NCI-H226 (cell line): ENCODE results near the gene FLYWCH1.
A peak's percentile ranks its signal among the peaks of the same experiment; 100 is the strongest.

Source experiments
- DNase-seq: peaks from one replicate; pipeline ENCODE4 v3.0.0-alpha.2; 2015

The FLYWCH1 gene

GRCh38 chr16:2911638-2912329 lies at the start of gene FLYWCH1:
Gene FLYWCH1 (plus strand): TSS chr16:2911931. CDS start chr16:2929686, 17,755 bp downstream.
- DNase-seq: peak; percentile 93

GRCh38 chr16:2865651-2866050 lies 46.1 kb upstream of the FLYWCH1 start:
- DNase-seq: no peak

- DNase-seq: no peak
Observed at GRCh38 chr16:2866431-2866830, 45.3 kb upstream of the FLYWCH1 start.

- peak; percentile 77 for DNase-seq
Observed at GRCh38 chr16:2867661-2867986, 44.1 kb upstream of the FLYWCH1 start.

- DNase-seq: peak; percentile 85
Observed at GRCh38 chr16:2867987-2868789, 43.5 kb upstream of the FLYWCH1 start.

- DNase-seq: no peak
Observed at GRCh38 chr16:2871926-2872325, 39.8 kb upstream of the FLYWCH1 start.

- DNase-seq: no peak
Observed at GRCh38 chr16:2874032-2874911, 37.5 kb upstream of the FLYWCH1 start.

GRCh38 chr16:2874912-2875362 lies 36.8 kb upstream of the FLYWCH1 start:
- peak; percentile 53 for DNase-seq

GRCh38 chr16:2879854-2880508 lies 31.8 kb upstream of the FLYWCH1 start:
- no peak for DNase-seq

GRCh38 chr16:2881783-2882649 lies 29.7 kb upstream of the FLYWCH1 start:
- DNase-seq: no peak

GRCh38 chr16:2882650-2883457 lies 28.9 kb upstream of the FLYWCH1 start, which contains the start of gene FLYWCH2:
Gene FLYWCH2 (plus strand): TSS chr16:2883215. CDS start chr16:2896450, 13,235 bp downstream.
- peak; percentile 97 for DNase-seq

GRCh38 chr16:2883458-2883908 lies 28.2 kb upstream of the FLYWCH1 start:
- DNase-seq: no peak

GRCh38 chr16:2884041-2884451 lies 27.7 kb upstream of the FLYWCH1 start:
- DNase-seq: no peak

GRCh38 chr16:2894231-2894630 lies 17.5 kb upstream of the FLYWCH1 start:
- no peak for DNase-seq

GRCh38 chr16:2895813-2896212 lies 15.9 kb upstream of the FLYWCH1 start:
- no peak for DNase-seq

- DNase-seq: no peak
Observed at GRCh38 chr16:2896480-2897010, 15.2 kb upstream of the FLYWCH1 start.

- DNase-seq: no peak
Observed at GRCh38 chr16:2897110-2897509, 14.6 kb upstream of the FLYWCH1 start.

- DNase-seq: no peak
Observed at GRCh38 chr16:2898831-2899563, 12.7 kb upstream of the FLYWCH1 start.

GRCh38 chr16:2899564-2900072 lies 12.1 kb upstream of the FLYWCH1 start:
- DNase-seq: no peak
